GM23338 (cell line): Measurements from ENCODE around the gene CMSS1. TPM values are rescaled to one million over a fixed set of nuclear protein-coding genes. Genes with fewer than 3 reads are reported as not detected.

Experiments
- ATAC-seq: fragments of 200-7000 bp; cut with Tn5 transposase; 3 replicates; pipeline ENCODE4 v1.9.1; 2020
- DNase-seq: peaks from one replicate; pipeline ENCODE4 v3.0.0-alpha.2; 2015; ENCODE audit warnings: low spot score
- H2AFZ ChIP-seq: fragments of 200-600 bp; sonication (generic); 2 replicates; pipeline ENCODE4 v1.8.0; 2016; ENCODE audit warnings: antibody characterized with exemption, mild to moderate bottlenecking, moderate library complexity
- H3F3A ChIP-seq: fragments of 200-600 bp; sonication (generic); replicated peaks from 2 replicates; pipeline ENCODE4 v1.8.0; 2017; ENCODE audit warnings: antibody characterized with exemption, mixed run types, low read depth
- H3K27ac ChIP-seq: fragments of 200-600 bp; sonication (generic); 2 replicates; pipeline ENCODE4 v1.6.1; 2016; ENCODE audit warnings: low read depth
- H3K27me3 ChIP-seq: fragments of 200-600 bp; sonication (generic); 2 replicates; pipeline ENCODE4 v1.8.0; 2016; ENCODE audit warnings: mild to moderate bottlenecking, mixed run types, moderate library complexity; ENCODE audit not compliant: insufficient read depth
- H3K36me3 ChIP-seq: fragments of 200-600 bp; sonication (generic); 2 replicates; pipeline ENCODE4 v1.8.0; 2016; ENCODE audit warnings: mild to moderate bottlenecking; ENCODE audit not compliant: insufficient read depth
- H3K4me1 ChIP-seq: fragments of 200-600 bp; sonication (generic); 2 replicates; pipeline ENCODE4 v1.8.0; 2016; ENCODE audit warnings: mild to moderate bottlenecking, moderate library complexity; ENCODE audit not compliant: insufficient read depth
- H3K4me2 ChIP-seq: fragments of 200-600 bp; sonication (generic); 2 replicates; pipeline ENCODE4 v1.7.1; 2017; ENCODE audit warnings: mixed run types
- H3K4me3 ChIP-seq: fragments of 200-600 bp; sonication (generic); 2 replicates; pipeline ENCODE4 v1.6.1; 2016; ENCODE audit warnings: mixed run types
- H3K79me2 ChIP-seq: fragments of 200-600 bp; sonication (generic); replicated peaks from 2 replicates; pipeline ENCODE4 v1.8.0; 2017; ENCODE audit warnings: mild to moderate bottlenecking; ENCODE audit not compliant: insufficient read depth
- H3K9me2 ChIP-seq: fragments of 200-600 bp; sonication (generic); 2 replicates; pipeline ENCODE4 v1.8.0; 2017; ENCODE audit not compliant: insufficient read depth
- H4K20me1 ChIP-seq: fragments of 200-600 bp; sonication (generic); replicated peaks from 2 replicates; pipeline ENCODE4 v1.8.0; 2017; ENCODE audit warnings: mild to moderate bottlenecking; ENCODE audit not compliant: insufficient read depth
- H3K27ac Mint-ChIP-seq: 2 replicates; pipeline ENCODE4 v1.8.0; 2020; ENCODE audit warnings: inconsistent platforms, mild to moderate bottlenecking, moderate library complexity, mixed read lengths
- H3K27me3 Mint-ChIP-seq: 3 replicates; pipeline ENCODE4 v1.8.0; 2022; ENCODE audit warnings: low read depth, mild to moderate bottlenecking, moderate library complexity, mixed read lengths, inconsistent platforms; ENCODE audit not compliant: insufficient read depth, poor library complexity
- H3K36me3 Mint-ChIP-seq: 3 replicates; pipeline ENCODE4 v1.8.0; 2021; ENCODE audit warnings: low read depth, mild to moderate bottlenecking, inconsistent platforms, moderate library complexity, mixed read lengths
- H3K4me1 Mint-ChIP-seq: 3 replicates; pipeline ENCODE4 v1.8.0; 2020; ENCODE audit warnings: mild to moderate bottlenecking, inconsistent platforms, mixed read lengths
- H3K4me3 Mint-ChIP-seq: 3 replicates; pipeline ENCODE4 v1.8.0; 2021; ENCODE audit warnings: moderate library complexity, mild to moderate bottlenecking, inconsistent platforms, mixed read lengths
- H3K9me3 Mint-ChIP-seq: 3 replicates; pipeline ENCODE4 v1.8.0; 2020; ENCODE audit warnings: moderate library complexity, mild to moderate bottlenecking, inconsistent platforms, mixed read lengths
- CREB1 ChIP-seq: fragments of 250-450 bp; sonication (Bioruptor Pico); IDR thresholded peaks from 2 replicates; pipeline ENCODE4 v1.5.0; 2020; ENCODE audit warnings: low read depth, mild to moderate bottlenecking, moderate library complexity
- EZH2 ChIP-seq: fragments of 200-600 bp; sonication (generic); IDR thresholded peaks from one replicate; pipeline ENCODE4 v1.8.0; 2017; ENCODE audit warnings: antibody characterized with exemption, mild to moderate bottlenecking, low read depth; ENCODE audit not compliant: unreplicated experiment
- EZH2phosphoT487 ChIP-seq: fragments of 200-600 bp; sonication (generic); IDR thresholded peaks from one replicate; pipeline ENCODE4 v1.8.1; 2018; ENCODE audit warnings: antibody characterized with exemption; ENCODE audit not compliant: unreplicated experiment
- JUNB ChIP-seq: IDR thresholded peaks from one replicate; pipeline ENCODE4 v1.6.1; 2016; ENCODE audit warnings: antibody characterized with exemption; ENCODE audit not compliant: unreplicated experiment
- NANOG ChIP-seq: IDR thresholded peaks from 2 replicates; pipeline ENCODE4 v1.6.1; 2016; ENCODE audit warnings: antibody characterized with exemption, borderline replicate concordance
- POLR2AphosphoS5 ChIP-seq: IDR thresholded peaks from 2 replicates; pipeline ENCODE4 v1.6.1; 2016; ENCODE audit warnings: antibody characterized with exemption, low read depth
- STAT1 ChIP-seq: IDR thresholded peaks from one replicate; pipeline ENCODE4 v1.6.1; 2016; ENCODE audit warnings: antibody characterized with exemption; ENCODE audit not compliant: unreplicated experiment
- ZNF114 ChIP-seq: fragments of 250-450 bp; sonication (Bioruptor Pico); IDR thresholded peaks from 2 replicates; pipeline ENCODE4 v1.5.0; 2020; ENCODE audit warnings: mild to moderate bottlenecking, moderate library complexity
- ZNF331 ChIP-seq: fragments of 250-450 bp; sonication (Bioruptor Pico); IDR thresholded peaks from 2 replicates; pipeline ENCODE4 v1.5.0; 2020; ENCODE audit warnings: low read depth, mild to moderate bottlenecking, moderate library complexity
- polyA plus RNA-seq: library from polyadenylated mRNA; unstranded; fragments of >200 nt; fragmentation: Nextera tagmentation; extraction: Ambion mirVana; gene quantifications from 2 replicates; pipeline ENCODE4 v1.2.1, GENCODE V29; 2016
- total RNA-seq: library from RNA; depleted of rRNA; stranded (reverse); fragments of >200 nt; shearing (Covaris generic); gene quantifications from 2 replicates; pipeline ENCODE4 v1.2.3, GENCODE V29; 2014
- TF ChIP-seq, protein P1 (sequence below), 2 experiments: fragments of 200-600 bp in 1 of 2; sonication (generic) in 1 of 2; conservative IDR thresholded peaks; 2 replicates each; pipeline versions ENCODE4 v1.5.1 to v1.6.1; 2016 to 2017; ENCODE audit warnings: antibody characterized with exemption in 2 of 2, low read depth in 2 of 2, mild to moderate bottlenecking in 2 of 2, moderate library complexity in 1 of 2
- TF ChIP-seq, protein P2 (sequence below): IDR thresholded peaks from 2 replicates; pipeline ENCODE4 v1.6.1; 2016; ENCODE audit warnings: antibody characterized with exemption

The CMSS1 gene
- total and polyA plus RNA-seq, 2 experiments from 2014 or later = 39.4 to 187 TPM

DNA sequence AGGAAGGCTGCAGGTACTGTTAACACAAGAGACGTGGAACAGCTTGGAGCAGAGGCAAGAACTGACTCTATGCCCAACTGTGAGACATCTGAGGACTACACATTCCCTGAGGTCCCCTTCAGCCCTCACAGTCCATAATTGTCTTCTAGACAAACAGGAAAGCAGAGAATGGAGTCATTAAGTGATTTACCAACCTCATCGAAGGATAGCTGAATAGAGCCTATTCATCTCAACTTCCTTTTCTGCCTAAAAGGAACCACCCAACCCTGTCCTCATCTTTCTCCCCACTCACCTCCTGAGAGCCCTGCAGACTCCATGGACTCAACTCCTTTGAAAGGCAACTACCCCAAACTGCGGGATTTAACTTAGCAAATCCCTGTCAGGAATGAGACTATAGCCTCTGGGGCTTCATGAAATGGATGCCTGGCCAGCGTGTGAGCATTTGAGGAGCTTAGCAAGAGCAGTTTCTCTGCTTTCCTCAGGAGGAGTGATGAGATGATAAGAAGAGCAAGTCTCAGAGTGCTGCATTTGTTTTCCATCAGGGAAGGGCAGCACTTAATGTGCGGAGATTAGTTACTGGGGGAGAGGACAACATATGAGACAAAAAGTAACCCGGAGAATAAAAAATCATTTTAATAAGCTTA, 358.1 kb downstream of the CMSS1 start (continued):
- no peak for TF ChIP-seq EZH2
- TF ChIP-seq, protein P1, sequence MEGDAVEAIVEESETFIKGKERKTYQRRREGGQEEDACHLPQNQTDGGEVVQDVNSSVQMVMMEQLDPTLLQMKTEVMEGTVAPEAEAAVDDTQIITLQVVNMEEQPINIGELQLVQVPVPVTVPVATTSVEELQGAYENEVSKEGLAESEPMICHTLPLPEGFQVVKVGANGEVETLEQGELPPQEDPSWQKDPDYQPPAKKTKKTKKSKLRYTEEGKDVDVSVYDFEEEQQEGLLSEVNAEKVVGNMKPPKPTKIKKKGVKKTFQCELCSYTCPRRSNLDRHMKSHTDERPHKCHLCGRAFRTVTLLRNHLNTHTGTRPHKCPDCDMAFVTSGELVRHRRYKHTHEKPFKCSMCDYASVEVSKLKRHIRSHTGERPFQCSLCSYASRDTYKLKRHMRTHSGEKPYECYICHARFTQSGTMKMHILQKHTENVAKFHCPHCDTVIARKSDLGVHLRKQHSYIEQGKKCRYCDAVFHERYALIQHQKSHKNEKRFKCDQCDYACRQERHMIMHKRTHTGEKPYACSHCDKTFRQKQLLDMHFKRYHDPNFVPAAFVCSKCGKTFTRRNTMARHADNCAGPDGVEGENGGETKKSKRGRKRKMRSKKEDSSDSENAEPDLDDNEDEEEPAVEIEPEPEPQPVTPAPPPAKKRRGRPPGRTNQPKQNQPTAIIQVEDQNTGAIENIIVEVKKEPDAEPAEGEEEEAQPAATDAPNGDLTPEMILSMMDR (conservative IDR thresholded peaks at IDR 0.05; ENCODE audit: low read depth in 2 of 2) = no peak

DNA sequence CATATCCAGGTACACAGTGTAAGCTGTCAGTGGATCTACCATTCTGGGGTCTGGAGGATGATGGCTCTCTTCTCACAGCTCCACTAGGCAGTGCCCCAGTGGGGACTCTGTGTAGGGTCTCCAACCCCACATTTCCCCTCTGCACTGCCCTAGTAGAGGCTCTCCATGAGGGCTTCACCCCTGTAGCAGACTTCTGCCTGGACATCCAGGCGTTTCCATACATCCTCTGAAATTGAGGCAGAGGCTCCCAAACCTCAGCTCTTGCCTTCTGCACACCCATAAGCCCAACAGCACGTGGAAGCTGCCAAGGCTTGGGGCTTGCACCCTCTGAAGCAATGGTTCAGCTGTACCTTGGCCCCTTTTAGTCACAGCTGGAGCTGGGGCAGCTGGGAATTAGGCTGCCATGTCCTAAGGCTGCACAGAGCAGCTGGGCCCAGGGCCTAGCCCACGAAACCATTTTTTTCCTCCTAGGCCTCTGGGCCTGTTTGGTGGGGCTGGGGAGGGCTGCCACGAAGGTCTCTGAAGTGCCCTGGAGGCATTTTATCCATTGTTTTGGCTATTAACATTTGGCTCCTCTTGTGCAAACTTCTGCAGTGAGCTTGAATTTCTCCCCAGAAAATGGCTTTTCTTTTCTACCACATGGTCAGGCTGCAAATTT, 362.2 kb downstream of the CMSS1 start:
- H3K4me3 ChIP-seq = no peak overlapping the region
- H3F3A ChIP-seq = no peaks in the 10 kb centered on the region
- H3K4me3 Mint-ChIP-seq = no peak overlapping the region
- DNase-seq (no peak), ATAC-seq (no peak)
- no peak overlapping the region for H3K4me2 ChIP-seq
- H2AFZ ChIP-seq = no peak overlapping the region
- no peak overlapping the region for H3K27ac Mint-ChIP-seq
- H3K79me2 ChIP-seq = no peaks in the 10 kb centered on the region
- peaks cover 14% of the 10 kb centered on the region for H3K4me1 Mint-ChIP-seq
- no peaks in the 10 kb centered on the region for H4K20me1 ChIP-seq
- H3K36me3 Mint-ChIP-seq = peaks cover 51% of the 10 kb centered on the region
- H3K27me3 ChIP-seq = no peaks in the 10 kb centered on the region
- no peaks in the 10 kb centered on the region for H3K4me1 ChIP-seq
- H3K27me3 Mint-ChIP-seq = peaks cover 3% of the 10 kb centered on the region
- no peak for TF ChIP-seq EZH2phosphoT487
- no peak for TF ChIP-seq NANOG
- H3K27ac ChIP-seq = no peak overlapping the region
- H3K36me3 ChIP-seq = peaks cover 14% of the 10 kb centered on the region
- H3K9me2 ChIP-seq = no peaks in the 10 kb centered on the region
- peaks cover 33% of the 10 kb centered on the region for H3K9me3 Mint-ChIP-seq

DNA sequence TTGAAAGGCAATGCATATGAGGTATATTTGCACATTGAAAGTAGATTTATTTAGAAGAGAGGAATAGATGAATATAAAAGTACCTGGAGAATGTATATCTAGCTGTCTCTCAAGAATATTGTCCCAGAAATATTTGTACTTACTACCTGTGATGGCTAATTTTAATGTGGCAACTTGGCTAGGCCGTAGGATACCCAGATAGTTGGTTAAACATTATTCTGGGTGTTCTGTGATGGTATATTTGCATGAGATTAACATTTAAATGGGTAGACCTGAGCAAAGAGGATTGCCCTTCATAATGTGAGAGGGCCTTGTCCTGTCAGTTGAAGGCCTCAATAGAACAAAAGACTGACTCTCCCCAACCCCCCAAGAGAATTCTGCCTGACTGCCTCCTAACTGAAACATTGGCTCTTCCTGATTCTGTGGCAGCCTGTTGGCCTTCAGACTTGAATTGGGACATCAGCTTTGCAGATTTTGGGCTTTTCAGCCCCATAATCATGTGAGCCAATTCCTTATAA, 366.0 kb downstream of the CMSS1 start:
- Mint-ChIP-seq H3K27ac (no peak overlapping the region), H3K36me3 (peaks cover 28% of the 10 kb centered on the region), H3K27me3 (peaks cover 3% of the 10 kb centered on the region), H3K9me3 (peaks cover 27% of the 10 kb centered on the region), H3K4me3 (no peak overlapping the region; the same call in 2 of the 3 replicates), H3K4me1 (peaks cover 18% of the 10 kb centered on the region)
- Histone ChIP-seq H3K9me2 (peaks cover 8% of the 10 kb centered on the region), H3K27ac (no peak overlapping the region), H3K36me3 (peaks cover 7% of the 10 kb centered on the region), H4K20me1 (no peaks in the 10 kb centered on the region), H3K27me3 (no peaks in the 10 kb centered on the region), H3K79me2 (no peaks in the 10 kb centered on the region), H3K4me3 (no peak overlapping the region), H2AFZ (no peak overlapping the region), H3K4me2 (0 out of 2 replicates have a peak overlapping the region, but pooled peaks have one; percentile 4), H3K4me1 (no peaks in the 10 kb centered on the region), H3F3A (no peaks in the 10 kb centered on the region)
- DNase-seq = peak; percentile 30
- peak; percentile 71 for ATAC-seq
- TF ChIP-seq, protein P1 (conservative IDR thresholded peaks at IDR 0.05; ENCODE audit: low read depth in 2 of 2) = no peak
- TF ChIP-seq CREB1 (no peak), EZH2phosphoT487 (no peak), ZNF114 (CRISPR knock-in tag) (no peak), STAT1 (no peak), ZNF331 (CRISPR knock-in tag) (no peak), JUNB (no peak), EZH2 (no peak), NANOG (no peak), POLR2AphosphoS5 (no peak)
- TF ChIP-seq, protein P2, sequence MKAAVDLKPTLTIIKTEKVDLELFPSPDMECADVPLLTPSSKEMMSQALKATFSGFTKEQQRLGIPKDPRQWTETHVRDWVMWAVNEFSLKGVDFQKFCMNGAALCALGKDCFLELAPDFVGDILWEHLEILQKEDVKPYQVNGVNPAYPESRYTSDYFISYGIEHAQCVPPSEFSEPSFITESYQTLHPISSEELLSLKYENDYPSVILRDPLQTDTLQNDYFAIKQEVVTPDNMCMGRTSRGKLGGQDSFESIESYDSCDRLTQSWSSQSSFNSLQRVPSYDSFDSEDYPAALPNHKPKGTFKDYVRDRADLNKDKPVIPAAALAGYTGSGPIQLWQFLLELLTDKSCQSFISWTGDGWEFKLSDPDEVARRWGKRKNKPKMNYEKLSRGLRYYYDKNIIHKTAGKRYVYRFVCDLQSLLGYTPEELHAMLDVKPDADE = no peak
